Bronchial epithelial cell (primary cell): ENCODE data around the gene DPYD. TPM values are rescaled to one million over a fixed set of nuclear protein-coding genes. Genes with fewer than 3 reads are reported as not detected.

Experiments
- DNase-seq: peaks from one replicate; pipeline ENCODE4 v3.0.0-alpha.2; 2010; ENCODE audit warnings: low read depth
- FAIRE-seq: peaks from 2 replicates; lab custom pipeline; 2011; peaks lifted over from hg19 to GRCh38; lab: Jason Lieb, UNC
- H3K27me3 ChIP-seq: 2 replicates; pipeline ENCODE4 v1.5.1; 2011; ENCODE audit warnings: low read length; ENCODE audit not compliant: control insufficient read depth, insufficient read depth
- H3K36me3 ChIP-seq: 2 replicates; pipeline ENCODE4 v1.5.1; 2011; ENCODE audit warnings: low read length; ENCODE audit not compliant: control insufficient read depth, insufficient read depth
- H3K4me3 ChIP-seq: 2 replicates; pipeline ENCODE4 v1.5.1; 2011; ENCODE audit warnings: mild to moderate bottlenecking, low read depth, low read length, control low read depth
- total RNA-seq: library from RNA; depleted of rRNA; stranded (reverse); fragments of >200 nt; gene quantifications from 2 replicates; pipeline ENCODE4 v1.2.1, GENCODE V29; 2014
- TF ChIP-seq, protein P1 (sequence below): IDR thresholded peaks from 2 replicates; pipeline ENCODE4 v1.5.1; 2011; ENCODE audit warnings: mild to moderate bottlenecking, moderate library complexity, low read length, control low read depth, inconsistent platforms; ENCODE audit not compliant: insufficient read depth, severe bottlenecking

Gene DPYD
- total RNA-seq, 1 donor from 2014 or later = 1.6 TPM

DNA sequence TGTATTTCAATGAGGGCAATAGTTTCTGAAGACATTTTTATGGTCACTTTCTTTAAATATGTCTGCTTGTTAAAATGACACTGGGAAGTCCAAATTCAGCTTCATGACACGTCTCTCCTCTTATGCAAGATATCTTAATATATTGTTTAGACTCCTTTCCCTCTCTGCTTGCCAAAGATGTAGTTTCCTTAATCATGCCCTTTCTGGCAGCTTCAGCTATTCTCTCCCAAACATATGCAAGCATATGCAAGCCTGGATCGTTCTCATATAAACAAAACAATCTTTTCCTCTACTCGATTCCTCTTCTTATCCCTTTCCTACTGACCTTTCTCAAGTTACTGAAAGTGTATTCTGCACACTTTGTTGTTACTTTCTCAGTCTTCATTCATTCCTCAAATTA is 827.1 kb downstream of the DPYD start:
- Histone ChIP-seq H3K4me3 (no peak overlapping the region), H3K27me3 (no peaks in the 10 kb centered on the region), H3K36me3 (no peaks in the 10 kb centered on the region)
- DNase-seq (no peak), FAIRE-seq (no peak)
- TF ChIP-seq, protein P1, sequence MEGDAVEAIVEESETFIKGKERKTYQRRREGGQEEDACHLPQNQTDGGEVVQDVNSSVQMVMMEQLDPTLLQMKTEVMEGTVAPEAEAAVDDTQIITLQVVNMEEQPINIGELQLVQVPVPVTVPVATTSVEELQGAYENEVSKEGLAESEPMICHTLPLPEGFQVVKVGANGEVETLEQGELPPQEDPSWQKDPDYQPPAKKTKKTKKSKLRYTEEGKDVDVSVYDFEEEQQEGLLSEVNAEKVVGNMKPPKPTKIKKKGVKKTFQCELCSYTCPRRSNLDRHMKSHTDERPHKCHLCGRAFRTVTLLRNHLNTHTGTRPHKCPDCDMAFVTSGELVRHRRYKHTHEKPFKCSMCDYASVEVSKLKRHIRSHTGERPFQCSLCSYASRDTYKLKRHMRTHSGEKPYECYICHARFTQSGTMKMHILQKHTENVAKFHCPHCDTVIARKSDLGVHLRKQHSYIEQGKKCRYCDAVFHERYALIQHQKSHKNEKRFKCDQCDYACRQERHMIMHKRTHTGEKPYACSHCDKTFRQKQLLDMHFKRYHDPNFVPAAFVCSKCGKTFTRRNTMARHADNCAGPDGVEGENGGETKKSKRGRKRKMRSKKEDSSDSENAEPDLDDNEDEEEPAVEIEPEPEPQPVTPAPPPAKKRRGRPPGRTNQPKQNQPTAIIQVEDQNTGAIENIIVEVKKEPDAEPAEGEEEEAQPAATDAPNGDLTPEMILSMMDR = no peak

DNA sequence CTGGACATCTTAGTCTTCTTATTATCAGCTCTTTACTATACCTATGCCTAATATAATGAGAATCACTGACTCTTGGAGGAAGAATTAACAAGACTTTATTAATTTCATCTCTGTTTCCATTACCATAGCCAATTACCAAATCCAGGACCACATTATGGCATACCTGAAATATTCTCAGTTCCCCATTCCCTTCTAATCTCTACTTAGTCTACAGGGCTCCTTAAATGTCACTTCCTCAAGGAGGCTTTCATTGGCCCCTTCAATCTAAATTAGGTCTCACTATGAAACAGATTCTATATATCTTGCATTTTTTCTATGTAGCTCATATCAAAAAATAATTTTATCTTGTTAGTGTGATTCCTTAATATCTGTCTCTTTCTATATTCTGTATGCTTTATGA is 828.0 kb downstream of the DPYD start:
- no peak overlapping the region for H3K4me3 ChIP-seq
- no peak for FAIRE-seq
- no peak for DNase-seq
- TF ChIP-seq, protein P1 = no peak
- no peaks in the 10 kb centered on the region for H3K36me3 ChIP-seq
- no peaks in the 10 kb centered on the region for H3K27me3 ChIP-seq

DNA sequence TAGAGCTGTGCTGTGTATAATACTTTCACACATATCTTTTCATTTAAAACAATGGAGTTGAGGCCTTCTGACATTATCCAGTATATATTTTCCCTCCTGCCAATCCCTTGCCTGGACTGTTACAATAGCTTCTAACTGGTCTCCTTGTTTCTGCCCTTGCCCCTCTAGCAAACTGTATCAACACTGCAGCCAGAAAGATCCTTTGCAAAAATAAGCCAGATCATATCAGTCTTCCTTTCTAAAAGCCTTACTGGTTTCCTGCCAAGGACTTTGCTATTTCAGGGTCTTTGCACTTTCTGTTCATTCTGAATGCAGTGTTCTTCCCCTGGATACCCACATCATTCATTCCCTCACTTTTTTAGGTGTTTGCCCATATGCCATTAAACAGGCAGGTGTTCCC is 829.2 kb downstream of the DPYD start:
- TF ChIP-seq, protein P1 = no peak
- Histone ChIP-seq H3K27me3 (no peaks in the 10 kb centered on the region), H3K4me3 (no peak overlapping the region), H3K36me3 (no peaks in the 10 kb centered on the region)
- DNase-seq (no peak), FAIRE-seq (no peak)

DNA sequence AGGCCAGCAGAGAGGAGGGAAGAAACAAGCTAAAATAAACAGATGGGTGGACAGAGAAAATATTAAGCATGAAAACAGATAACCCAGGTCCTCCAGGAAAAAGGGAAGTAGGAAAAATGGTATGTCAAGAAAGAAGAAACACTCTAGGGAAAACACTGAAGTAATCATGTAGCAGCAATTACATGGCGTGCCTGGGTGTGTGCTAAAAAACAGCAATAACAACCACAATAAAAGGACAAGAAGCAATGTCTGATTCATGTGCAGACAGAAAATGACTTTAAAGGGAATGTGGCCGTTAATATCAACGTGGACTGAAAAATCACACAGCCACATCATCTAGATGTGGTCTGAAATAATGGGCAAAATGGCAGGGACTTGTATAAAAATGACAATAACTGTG is 829.6 kb downstream of the DPYD start:
- FAIRE-seq (peak; percentile 72), DNase-seq (no peak)
- TF ChIP-seq, protein P1 = no peak
- H3K4me3 ChIP-seq = no peak overlapping the region
- H3K27me3 ChIP-seq = no peaks in the 10 kb centered on the region
- no peaks in the 10 kb centered on the region for H3K36me3 ChIP-seq

DNA sequence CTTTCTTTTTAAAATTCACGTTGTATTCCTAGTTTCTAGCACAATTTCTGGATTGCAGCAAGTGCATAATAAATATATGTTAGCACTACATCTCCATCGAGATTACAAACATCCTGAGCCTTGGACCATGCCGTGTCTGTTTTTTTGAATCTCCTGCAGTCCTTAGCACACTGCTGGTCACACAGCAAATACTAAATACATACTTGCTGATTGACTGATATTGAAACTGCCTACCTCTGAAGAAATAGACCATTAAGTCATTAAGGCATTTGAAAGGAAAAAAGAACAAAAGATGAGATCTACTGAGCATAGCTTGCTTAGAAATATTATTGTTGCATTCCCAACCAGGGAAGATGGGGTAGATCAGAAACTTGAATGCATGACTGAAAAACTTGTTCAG is 830.1 kb downstream of the DPYD start:
- no peak overlapping the region for H3K4me3 ChIP-seq
- no peaks in the 10 kb centered on the region for H3K36me3 ChIP-seq
- no peaks in the 10 kb centered on the region for H3K27me3 ChIP-seq
- no peak for FAIRE-seq
- TF ChIP-seq, protein P1 = no peak
- no peak for DNase-seq

DNA sequence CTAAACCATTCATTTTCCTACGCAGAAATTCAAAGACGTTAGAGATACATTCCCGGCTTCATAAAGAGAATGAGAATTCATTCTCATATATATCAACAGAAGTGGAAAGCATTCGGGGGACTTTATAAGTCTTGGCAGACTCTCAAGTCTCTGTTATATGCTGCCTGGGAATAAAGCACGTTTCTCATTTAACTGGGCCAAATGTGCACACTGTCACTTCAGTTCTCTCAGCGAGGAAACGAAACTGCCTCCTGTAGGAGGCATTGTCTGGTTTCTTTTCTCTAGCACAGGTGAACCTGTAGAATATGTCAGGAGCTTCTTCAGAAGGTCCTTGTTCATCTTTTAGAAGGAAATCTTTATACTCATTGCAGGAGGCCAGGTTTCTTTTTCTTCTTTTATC is 831.7 kb downstream of the DPYD start:
- no peak for FAIRE-seq
- DNase-seq = no peak
- Histone ChIP-seq H3K4me3 (no peak overlapping the region), H3K36me3 (no peaks in the 10 kb centered on the region), H3K27me3 (no peaks in the 10 kb centered on the region)
- TF ChIP-seq, protein P1 = no peak
